Activated naive CD4-positive, alpha-beta T cell treated with anti-CD3 and anti-CD28 coated beads, Interleukin-2, amount 10 ng/mL, durations not matched to agents 7 days and 5 days (primary cell): ENCODE measurements around the gene TAS2R60.
"Not testable (repeated sequence)": the region's sequence is repeated elsewhere in the genome, so short reads cannot be mapped to it uniquely, and the experiment has no call there.

Experiments used
- CTCF ChIA-PET: fragments of 350-600 bp; sonication (Branson Sonifier 250); formaldehyde crosslinking; loops from one replicate; lab custom pipeline; 2021; ENCODE audit warnings: antibody characterized with exemption; lab: Charles Lee
- DNase-seq: peaks from one replicate; pipeline ENCODE4 v3.0.0-alpha.2; 2020
- H3K27ac Mint-ChIP-seq: one replicate; pipeline ENCODE4 v1.8.0; 2021; ENCODE audit warnings: mild to moderate bottlenecking, moderate library complexity, mixed read lengths
- H3K27me3 Mint-ChIP-seq: one replicate; pipeline ENCODE4 v1.8.0; 2021; ENCODE audit warnings: mild to moderate bottlenecking, mixed read lengths
- H3K36me3 Mint-ChIP-seq: one replicate; pipeline ENCODE4 v1.8.0; 2021; ENCODE audit warnings: mixed read lengths
- H3K4me1 Mint-ChIP-seq: one replicate; pipeline ENCODE4 v1.8.0; 2021; ENCODE audit warnings: mixed read lengths
- H3K4me3 Mint-ChIP-seq: one replicate; pipeline ENCODE4 v1.8.0; 2021; ENCODE audit warnings: mild to moderate bottlenecking, moderate library complexity, mixed read lengths
- H3K9me3 Mint-ChIP-seq: one replicate; pipeline ENCODE4 v1.8.0; 2021; ENCODE audit warnings: mixed read lengths

TAS2R60 gene

DNA sequence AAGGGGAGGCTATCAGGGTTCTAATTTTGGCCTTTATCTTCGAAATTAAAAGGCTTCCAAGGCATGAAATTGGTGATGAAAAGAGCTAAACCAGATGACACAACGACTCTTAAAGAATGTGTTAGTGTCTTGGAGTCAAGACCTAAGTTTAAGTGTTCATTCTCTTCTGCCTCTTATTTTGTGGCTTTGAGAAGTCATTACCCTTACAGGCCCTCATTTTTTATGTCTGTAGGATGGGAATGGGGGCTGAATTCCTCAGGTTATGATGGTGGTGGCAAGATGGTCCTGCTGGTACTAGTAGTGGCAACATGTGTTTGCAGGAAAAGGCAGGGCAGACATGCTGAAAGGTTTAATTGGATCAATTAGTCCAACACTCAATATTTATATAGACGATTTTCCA is 15.4 kb downstream of the TAS2R60 start:
- no peak for DNase-seq
- no peaks in the 10 kb centered on the region for H3K4me1 Mint-ChIP-seq
- no peak overlapping the region for H3K27ac Mint-ChIP-seq
- H3K9me3 Mint-ChIP-seq, result peaks cover 4% of the 10 kb centered on the region
- CTCF ChIA-PET, result no interaction called here
- no peak overlapping the region for H3K4me3 Mint-ChIP-seq
- H3K36me3 Mint-ChIP-seq, result no peaks in the 10 kb centered on the region
- no peaks in the 10 kb centered on the region for H3K27me3 Mint-ChIP-seq

GRCh38 chr7:143459359-143459758 is 16.1 kb downstream of the TAS2R60 start:
- no peaks in the 10 kb centered on the region for H3K36me3 Mint-ChIP-seq
- no peak overlapping the region for H3K27ac Mint-ChIP-seq
- no peak for DNase-seq
- CTCF ChIA-PET, result no interaction called here
- H3K27me3 Mint-ChIP-seq, result no peaks in the 10 kb centered on the region
- no peaks in the 10 kb centered on the region for H3K4me1 Mint-ChIP-seq
- H3K9me3 Mint-ChIP-seq, result peaks cover 4% of the 10 kb centered on the region
- no peak overlapping the region for H3K4me3 Mint-ChIP-seq

DNA sequence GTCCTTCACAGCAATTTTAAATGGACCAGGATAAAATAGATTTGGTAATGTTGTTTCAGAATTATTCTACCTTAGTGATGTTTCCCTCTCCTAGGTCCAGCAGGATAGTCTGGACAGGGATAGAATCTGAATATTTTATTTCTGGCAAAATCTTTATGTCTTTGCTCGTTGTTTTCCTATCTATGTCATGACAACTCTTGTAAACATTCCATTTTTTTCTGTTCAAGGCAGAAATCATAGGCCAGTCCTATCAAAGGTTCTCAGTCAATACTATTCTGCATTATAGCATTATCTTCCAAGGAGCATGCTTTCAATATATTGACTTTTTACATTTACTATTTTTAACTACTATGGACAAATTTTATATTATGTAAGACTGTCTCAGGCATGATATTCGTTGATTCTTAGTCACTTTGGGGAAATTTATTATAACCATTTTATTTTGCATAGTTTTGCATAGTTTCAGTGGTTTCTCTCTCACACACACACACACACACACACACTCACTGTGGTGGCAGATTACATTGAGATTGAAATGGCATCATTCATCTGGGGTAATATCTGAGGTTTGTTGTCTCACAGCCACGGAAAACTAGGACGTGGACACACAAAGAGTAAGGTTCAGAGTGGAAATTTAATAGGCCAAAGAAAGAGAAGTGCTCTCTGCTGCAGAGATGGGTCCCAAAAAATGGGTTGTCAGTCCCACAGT is 17.2 kb downstream of the TAS2R60 start:
- no peak overlapping the region for H3K27ac Mint-ChIP-seq
- H3K4me1 Mint-ChIP-seq, result no peaks in the 10 kb centered on the region
- no peak for DNase-seq
- H3K36me3 Mint-ChIP-seq, result no peaks in the 10 kb centered on the region
- H3K4me3 Mint-ChIP-seq, result no peak overlapping the region
- peaks cover 4% of the 10 kb centered on the region for H3K9me3 Mint-ChIP-seq
- CTCF ChIA-PET, result no interaction called here
- H3K27me3 Mint-ChIP-seq, result no peaks in the 10 kb centered on the region

DNA sequence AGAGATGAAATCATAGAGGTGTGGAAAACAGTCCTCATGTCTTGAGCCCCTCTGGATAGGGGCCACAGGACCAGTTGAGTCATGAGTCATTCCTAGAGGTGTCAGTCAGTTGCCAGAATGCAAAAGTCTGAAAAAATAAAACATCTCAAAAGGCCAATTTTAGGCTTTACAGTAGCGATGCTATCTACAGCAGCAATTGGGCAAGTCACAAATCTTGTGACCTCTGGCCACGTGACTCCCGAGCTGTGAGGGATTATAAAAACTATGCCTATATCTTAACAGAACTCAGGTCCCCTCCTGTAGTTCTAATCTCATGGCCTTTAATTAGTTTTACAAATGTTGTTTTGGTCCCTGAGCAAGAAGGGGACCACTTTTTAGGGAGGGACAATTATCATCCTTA is 18.8 kb downstream of the TAS2R60 start:
- no peak overlapping the region for H3K4me3 Mint-ChIP-seq
- peaks cover 4% of the 10 kb centered on the region for H3K9me3 Mint-ChIP-seq
- no peak for DNase-seq
- H3K27me3 Mint-ChIP-seq, result no peaks in the 10 kb centered on the region
- H3K4me1 Mint-ChIP-seq, result no peaks in the 10 kb centered on the region
- CTCF ChIA-PET, result no interaction called here
- H3K36me3 Mint-ChIP-seq, result no peaks in the 10 kb centered on the region
- no peak overlapping the region for H3K27ac Mint-ChIP-seq

- Mint-ChIP-seq H3K4me1 (no peaks in the 10 kb centered on the region), H3K9me3 (peaks cover 4% of the 10 kb centered on the region), H3K27ac (no peak overlapping the region)
These were observed 20.3 kb downstream of the TAS2R60 start for GRCh38 chr7:143463556-143463955.

DNA sequence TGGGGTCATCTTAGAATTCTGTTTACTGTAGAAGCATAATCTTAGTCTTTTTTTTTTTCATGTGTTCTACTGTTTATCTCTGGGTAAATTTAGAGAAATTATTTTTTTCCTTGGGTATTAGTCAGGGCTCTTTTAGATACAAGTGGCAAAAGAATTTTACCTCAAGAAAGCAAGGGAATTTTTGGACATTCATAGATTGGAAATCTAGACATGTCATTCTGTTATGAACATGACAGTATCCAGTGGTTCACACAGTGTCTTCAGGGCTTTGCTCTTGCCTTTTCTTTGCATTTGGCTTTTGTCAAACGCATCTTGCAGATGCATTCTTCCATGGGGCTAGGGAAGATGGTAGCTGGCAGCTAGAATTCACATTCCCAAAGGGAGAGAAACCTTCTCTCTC is 20.7 kb downstream of the TAS2R60 start:
- H3K4me1 Mint-ChIP-seq, result no peaks in the 10 kb centered on the region
- no peaks in the 10 kb centered on the region for H3K27me3 Mint-ChIP-seq
- no peak for DNase-seq
- no peak overlapping the region for H3K27ac Mint-ChIP-seq
- H3K36me3 Mint-ChIP-seq, result no peaks in the 10 kb centered on the region
- no peak overlapping the region for H3K4me3 Mint-ChIP-seq
- CTCF ChIA-PET, result no interaction called here
- peaks cover 4% of the 10 kb centered on the region for H3K9me3 Mint-ChIP-seq

More at GRCh38 chr7:143463556-143463955, 20.3 kb downstream of the TAS2R60 start:
- Mint-ChIP-seq H3K36me3 (no peaks in the 10 kb centered on the region), H3K4me3 (no peak overlapping the region), H3K27me3 (no peaks in the 10 kb centered on the region)
- DNase-seq, result no peak
- CTCF ChIA-PET, result interaction anchor here (0.9 kb wide), 1 partner anchor 338 kb away, joined by 3 read pairs; no protein-coding TSS in a partner anchor

DNA sequence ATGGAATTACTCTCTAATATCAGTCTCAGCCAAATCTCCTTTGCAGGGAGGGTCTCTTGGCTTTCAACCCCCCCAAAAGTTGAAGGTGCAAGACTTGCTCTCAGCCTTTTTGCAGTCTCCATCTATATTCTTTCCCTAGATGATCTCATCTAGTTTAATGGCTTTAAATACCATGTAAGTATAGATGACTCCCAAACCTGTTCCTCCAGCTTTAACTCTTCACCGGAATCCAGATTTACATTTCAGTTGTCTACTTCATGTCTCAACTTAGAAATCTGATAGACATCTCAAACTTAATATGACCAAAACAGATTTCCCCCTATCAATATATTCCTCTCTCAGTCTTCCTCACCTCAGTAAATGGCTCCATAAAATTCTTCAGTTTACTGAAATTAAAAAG is 24.5 kb downstream of the TAS2R60 start:
- H3K9me3 Mint-ChIP-seq, result peaks cover 6% of the 10 kb centered on the region
- no peak overlapping the region for H3K4me3 Mint-ChIP-seq
- peaks cover 7% of the 10 kb centered on the region for H3K27me3 Mint-ChIP-seq
- H3K4me1 Mint-ChIP-seq, result no peaks in the 10 kb centered on the region
- no peak overlapping the region for H3K27ac Mint-ChIP-seq
- DNase-seq, result no peak
- no peaks in the 10 kb centered on the region for H3K36me3 Mint-ChIP-seq
- CTCF ChIA-PET, result no interaction called here

GRCh38 chr7:143472071-143472689 is 28.9 kb downstream of the TAS2R60 start:
- not testable (repeated sequence) for H3K36me3 Mint-ChIP-seq, H3K4me3 Mint-ChIP-seq, DNase-seq, H3K27ac Mint-ChIP-seq, H3K4me1 Mint-ChIP-seq, H3K9me3 Mint-ChIP-seq, H3K27me3 Mint-ChIP-seq
- CTCF ChIA-PET, result interaction anchor here (1.1 kb wide), 1 partner anchor 55 kb away, joined by 3 read pairs; no protein-coding TSS in a partner anchor

GRCh38 chr7:143477501-143478150 is 34.4 kb downstream of the TAS2R60 start, which contains the start of gene TAS2R41:
TAS2R41 (plus strand) TSS chr7:143477873; CDS start chr7:143477873, 0 bp downstream.
- CTCF ChIA-PET, result no interaction called here
- Mint-ChIP-seq H3K36me3 (no peaks in the 10 kb centered on the region), H3K4me1 (peaks cover 5% of the 10 kb centered on the region), H3K27ac (no peak within 1 kb of the TSS), H3K9me3 (no peaks in the 10 kb centered on the region), H3K27me3 (peaks cover 4% of the 10 kb centered on the region), H3K4me3 (no peak within 1 kb of the TSS)
- no peak for DNase-seq

DNA sequence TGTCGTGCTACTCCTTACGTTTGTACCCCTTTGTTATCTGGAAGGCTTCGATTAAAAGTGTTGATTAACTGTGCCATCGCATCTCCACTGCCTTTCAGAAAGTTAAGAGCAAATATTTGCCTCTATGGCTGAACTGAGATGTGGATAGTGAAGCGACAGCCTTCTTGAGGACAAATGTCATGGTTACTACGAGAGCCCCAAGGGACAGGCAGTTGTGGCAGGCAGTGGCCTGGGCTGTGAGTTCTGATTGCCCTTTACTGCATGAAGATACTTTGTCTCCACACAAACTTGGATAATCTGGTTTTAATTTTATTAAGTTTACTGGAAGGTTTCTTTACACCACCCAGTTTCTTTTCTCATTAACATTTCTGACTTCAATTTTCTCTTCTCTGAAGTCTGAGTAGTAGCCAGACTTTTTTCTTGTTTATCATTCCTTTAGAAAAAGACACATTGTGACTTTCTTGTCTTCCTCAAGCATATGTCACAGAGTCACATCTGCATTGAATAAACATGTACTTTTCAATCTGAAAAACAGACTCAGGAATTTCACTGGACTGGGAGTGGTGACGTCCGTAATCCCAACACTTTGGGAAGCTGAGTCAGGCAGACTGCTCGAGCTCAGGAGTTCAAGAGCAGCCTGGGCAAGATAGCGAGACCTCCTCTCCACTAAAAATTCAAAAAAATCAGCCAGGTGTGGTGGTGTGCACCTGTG is 36.0 kb downstream of the TAS2R60 start:
- no peaks in the 10 kb centered on the region for H3K9me3 Mint-ChIP-seq
- CTCF ChIA-PET, result interaction anchor here (1.2 kb wide), 1 partner anchor 264 kb away, joined by 4 read pairs; no protein-coding TSS in a partner anchor
- H3K36me3 Mint-ChIP-seq, result no peaks in the 10 kb centered on the region
- peaks cover 5% of the 10 kb centered on the region for H3K4me1 Mint-ChIP-seq
- H3K4me3 Mint-ChIP-seq, result no peak overlapping the region
- peaks cover 3% of the 10 kb centered on the region for H3K27me3 Mint-ChIP-seq
- no peak for DNase-seq
- H3K27ac Mint-ChIP-seq, result no peak overlapping the region

DNA sequence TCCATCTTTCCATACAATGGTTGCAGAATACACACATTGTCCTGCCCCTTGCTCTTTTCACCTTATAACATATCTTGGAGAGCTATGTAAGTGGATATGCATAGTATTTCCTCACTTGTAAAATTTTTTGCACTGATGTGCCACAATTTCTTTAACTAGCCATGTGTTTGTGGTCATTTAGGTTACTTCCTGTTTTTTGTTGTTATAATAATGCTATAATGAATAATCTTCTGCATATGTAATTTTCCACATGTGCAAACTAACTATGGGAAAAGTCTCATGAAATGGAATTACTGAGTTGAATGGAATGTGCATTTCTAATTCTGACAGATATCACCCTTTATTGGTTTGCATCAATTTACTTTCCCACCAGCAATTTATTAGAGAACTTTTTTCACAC is 37.2 kb downstream of the TAS2R60 start:
- peaks cover 5% of the 10 kb centered on the region for H3K4me1 Mint-ChIP-seq
- no peak for DNase-seq
- peaks cover 3% of the 10 kb centered on the region for H3K27me3 Mint-ChIP-seq
- no peaks in the 10 kb centered on the region for H3K36me3 Mint-ChIP-seq
- H3K4me3 Mint-ChIP-seq, result no peak overlapping the region
- no peaks in the 10 kb centered on the region for H3K9me3 Mint-ChIP-seq
- CTCF ChIA-PET, result interaction anchor here (0.7 to 1.2 kb wide), 2 partner anchors 169 to 265 kb away, joined by 3 to 4 read pairs; no protein-coding TSS in a partner anchor
- H3K27ac Mint-ChIP-seq, result no peak overlapping the region

GRCh38 chr7:143484119-143484518 is 40.9 kb downstream of the TAS2R60 start:
- H3K27me3 Mint-ChIP-seq, result peaks cover 3% of the 10 kb centered on the region
- no peak overlapping the region for H3K4me3 Mint-ChIP-seq
- DNase-seq, result no peak
- peaks cover 5% of the 10 kb centered on the region for H3K4me1 Mint-ChIP-seq
- H3K9me3 Mint-ChIP-seq, result no peaks in the 10 kb centered on the region
- CTCF ChIA-PET, result interaction anchor here (0.6 kb wide), 1 partner anchor 155 kb away, joined by 3 read pairs; no protein-coding TSS in a partner anchor
- H3K27ac Mint-ChIP-seq, result no peak overlapping the region
- H3K36me3 Mint-ChIP-seq, result no peaks in the 10 kb centered on the region

DNA sequence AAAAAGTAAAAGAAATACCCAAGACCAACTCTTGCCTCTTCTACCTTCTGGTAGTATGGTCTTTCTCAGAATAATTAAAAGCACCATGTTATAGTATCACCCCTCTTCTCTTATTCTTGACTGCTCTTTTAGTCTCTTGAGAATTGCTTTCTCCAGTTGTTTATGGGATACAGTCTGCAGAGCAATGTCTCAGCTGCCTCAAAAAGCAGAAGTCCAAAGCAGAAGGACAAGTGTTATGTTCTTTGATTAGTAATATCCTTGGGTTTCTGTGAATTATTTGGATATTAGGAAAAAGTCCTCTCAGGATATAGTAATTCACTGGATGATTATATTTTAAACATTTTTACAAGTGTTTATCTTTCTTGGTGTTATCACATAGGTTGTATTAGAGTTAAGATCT is 41.8 kb downstream of the TAS2R60 start:
- peaks cover 5% of the 10 kb centered on the region for H3K4me1 Mint-ChIP-seq
- H3K27me3 Mint-ChIP-seq, result peaks cover 3% of the 10 kb centered on the region
- CTCF ChIA-PET, result no interaction called here
- H3K36me3 Mint-ChIP-seq, result no peaks in the 10 kb centered on the region
- no peaks in the 10 kb centered on the region for H3K9me3 Mint-ChIP-seq
- DNase-seq, result no peak
- H3K27ac Mint-ChIP-seq, result no peak overlapping the region
- H3K4me3 Mint-ChIP-seq, result no peak overlapping the region

DNA sequence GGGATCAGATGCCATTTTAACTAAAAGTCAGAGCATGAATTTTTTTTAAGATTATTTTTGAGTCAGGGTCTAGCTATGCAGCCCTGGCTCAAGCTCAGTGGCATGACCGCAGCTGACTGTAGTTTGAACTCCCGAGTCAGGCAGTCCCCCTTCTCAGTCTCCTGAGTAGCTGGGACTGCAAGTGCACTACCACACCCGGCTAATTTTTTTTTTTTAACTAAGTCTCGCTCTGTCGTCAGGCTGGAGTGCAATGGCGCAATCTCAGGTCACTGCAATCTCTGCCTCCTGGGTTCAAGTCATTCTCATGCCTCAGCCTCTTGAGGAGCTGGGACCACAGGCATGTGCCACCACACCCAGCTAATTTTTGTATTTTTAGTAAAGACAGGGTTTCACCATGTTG is 42.2 kb downstream of the TAS2R60 start:
- Mint-ChIP-seq H3K27me3 (peaks cover 3% of the 10 kb centered on the region), H3K9me3 (no peaks in the 10 kb centered on the region), H3K4me3 (no peak overlapping the region), H3K27ac (no peak overlapping the region), H3K36me3 (no peaks in the 10 kb centered on the region), H3K4me1 (peaks cover 5% of the 10 kb centered on the region)
- no peak for DNase-seq
- CTCF ChIA-PET, result no interaction called here
